D721Med (cell line): ENCODE measurements around the gene CDH4.
"Not testable (repeated sequence)": the region's sequence is repeated elsewhere in the genome, so short reads cannot be mapped to it uniquely, and the experiment has no call there.

Experiments
- DNase-seq: peaks from one replicate; pipeline ENCODE4 v3.0.0; 2011; ENCODE audit warnings: low spot score; ENCODE audit not compliant: insufficient read length
- FAIRE-seq: peaks from 2 replicates; lab custom pipeline; 2011; peaks lifted over from hg19 to GRCh38; lab: Jason Lieb, UNC
- TF ChIP-seq, protein P1 (sequence below): IDR thresholded peaks from 2 replicates; pipeline ENCODE4 v1.5.1; 2012; ENCODE audit warnings: mild to moderate bottlenecking, control low read depth; ENCODE audit not compliant: insufficient read depth; ENCODE audit errors: missing control alignments

CDH4 gene

DNA sequence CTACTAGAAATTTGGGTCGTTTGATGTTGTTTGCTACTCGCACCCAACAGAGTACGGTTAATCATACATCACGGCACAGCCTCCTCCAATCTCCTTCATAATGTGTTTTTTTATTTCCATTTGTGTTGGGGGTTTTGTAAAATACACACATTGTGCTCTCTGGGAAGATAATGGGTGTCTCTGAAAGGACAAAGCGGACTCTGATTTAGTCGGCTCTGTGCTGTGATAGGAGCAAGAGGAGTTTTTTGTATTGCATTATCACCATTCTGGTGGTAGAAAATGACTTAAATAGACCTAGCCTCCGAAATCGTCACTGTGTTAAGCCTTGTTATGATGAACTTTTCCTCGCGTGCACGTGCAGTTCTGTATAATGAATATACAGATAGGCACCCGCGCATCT lies 196.3 kb downstream of the CDH4 start:
- TF ChIP-seq, protein P1, sequence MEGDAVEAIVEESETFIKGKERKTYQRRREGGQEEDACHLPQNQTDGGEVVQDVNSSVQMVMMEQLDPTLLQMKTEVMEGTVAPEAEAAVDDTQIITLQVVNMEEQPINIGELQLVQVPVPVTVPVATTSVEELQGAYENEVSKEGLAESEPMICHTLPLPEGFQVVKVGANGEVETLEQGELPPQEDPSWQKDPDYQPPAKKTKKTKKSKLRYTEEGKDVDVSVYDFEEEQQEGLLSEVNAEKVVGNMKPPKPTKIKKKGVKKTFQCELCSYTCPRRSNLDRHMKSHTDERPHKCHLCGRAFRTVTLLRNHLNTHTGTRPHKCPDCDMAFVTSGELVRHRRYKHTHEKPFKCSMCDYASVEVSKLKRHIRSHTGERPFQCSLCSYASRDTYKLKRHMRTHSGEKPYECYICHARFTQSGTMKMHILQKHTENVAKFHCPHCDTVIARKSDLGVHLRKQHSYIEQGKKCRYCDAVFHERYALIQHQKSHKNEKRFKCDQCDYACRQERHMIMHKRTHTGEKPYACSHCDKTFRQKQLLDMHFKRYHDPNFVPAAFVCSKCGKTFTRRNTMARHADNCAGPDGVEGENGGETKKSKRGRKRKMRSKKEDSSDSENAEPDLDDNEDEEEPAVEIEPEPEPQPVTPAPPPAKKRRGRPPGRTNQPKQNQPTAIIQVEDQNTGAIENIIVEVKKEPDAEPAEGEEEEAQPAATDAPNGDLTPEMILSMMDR = no peak
- no peak for DNase-seq
- no peak for FAIRE-seq

DNA sequence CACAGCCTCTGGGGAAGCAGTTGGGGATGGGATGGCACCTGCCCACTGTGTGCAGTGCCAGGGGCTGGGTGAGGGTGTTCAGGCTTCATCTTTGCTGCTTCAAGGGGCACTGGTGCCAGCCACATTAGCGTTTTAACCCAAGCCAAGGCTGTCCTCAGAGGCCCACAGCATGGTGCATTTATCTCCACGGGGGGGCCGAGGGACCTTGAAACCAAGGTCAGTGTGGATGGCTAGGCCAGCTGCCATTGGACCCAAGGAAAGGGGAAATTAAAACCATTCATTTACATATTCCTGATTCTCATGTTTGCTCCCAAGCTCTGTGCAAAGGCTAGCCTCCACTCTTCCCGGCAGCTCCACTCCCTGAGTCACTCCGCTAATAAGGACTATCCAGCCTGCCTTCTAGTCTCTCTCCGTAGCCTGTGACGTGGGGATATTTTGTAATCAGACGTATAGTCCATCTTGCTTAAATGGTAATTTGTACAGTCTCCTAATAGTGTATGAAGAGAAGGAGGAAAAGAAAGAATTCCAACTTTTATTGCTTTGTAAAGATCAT lies 197.1 kb downstream of the CDH4 start:
- TF ChIP-seq, protein P1 = no peak
- DNase-seq (no peak), FAIRE-seq (no peak)

DNA sequence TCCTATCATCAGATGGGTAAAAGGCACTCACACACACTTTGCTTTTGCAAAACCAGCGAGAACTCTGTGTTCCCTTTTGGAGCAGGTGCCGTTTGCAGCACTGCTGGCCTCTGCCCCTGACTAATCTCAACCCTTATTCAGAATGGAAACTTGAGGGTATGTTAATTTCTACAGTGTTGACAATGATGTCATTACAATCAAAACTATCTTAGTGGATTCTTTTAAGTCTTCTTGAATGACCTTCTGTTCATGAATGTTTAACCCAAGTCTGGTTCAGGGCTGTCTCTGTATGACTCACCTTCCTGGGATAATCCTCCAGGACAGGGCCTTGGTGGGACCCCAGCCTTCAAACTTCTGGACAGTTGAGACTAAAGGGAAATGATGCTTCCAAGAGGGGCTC lies 197.9 kb downstream of the CDH4 start:
- DNase-seq (no peak), FAIRE-seq (no peak)
- TF ChIP-seq, protein P1 = no peak

DNA sequence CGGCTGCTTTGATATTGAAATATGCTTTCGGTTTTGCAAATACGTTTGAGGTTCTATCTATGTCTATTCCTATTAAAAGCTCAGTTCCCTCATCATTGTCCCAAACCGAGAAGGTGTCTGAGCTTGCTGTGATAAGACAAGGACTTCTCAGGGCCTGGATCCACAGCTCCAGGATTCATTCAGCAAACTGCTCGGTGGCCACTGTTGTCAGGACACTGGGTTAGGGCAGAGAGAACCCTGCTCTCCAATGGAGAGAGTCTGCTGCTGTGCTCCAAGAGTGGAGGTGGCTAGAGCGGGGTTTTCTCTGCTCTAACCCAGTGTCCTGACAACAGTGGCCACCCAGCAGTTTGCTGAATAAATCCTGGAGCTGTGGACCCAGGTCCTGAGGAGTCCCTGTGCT lies 198.5 kb downstream of the CDH4 start:
- TF ChIP-seq, protein P1 = no peak
- FAIRE-seq (no peak), DNase-seq (no peak)

DNA sequence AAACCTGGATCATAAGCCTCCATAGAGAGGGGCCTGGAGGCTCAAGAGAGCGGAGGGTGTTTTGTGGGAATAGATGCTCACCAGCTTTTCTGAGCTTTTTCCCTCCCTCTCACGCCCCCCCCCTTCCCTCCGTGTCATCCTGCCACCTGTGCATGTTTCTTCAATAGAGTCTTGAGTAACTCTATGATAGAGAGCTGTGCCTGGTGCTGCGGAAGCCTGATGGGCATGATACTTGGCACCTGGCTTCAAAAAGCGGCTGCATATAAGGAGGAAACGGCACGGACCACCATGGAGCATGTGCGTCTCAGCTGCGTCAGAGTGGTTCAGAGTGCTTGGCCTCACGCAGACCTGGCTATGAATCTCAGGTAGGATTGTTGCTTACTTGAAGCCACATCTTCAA lies 198.9 kb downstream of the CDH4 start:
- TF ChIP-seq, protein P1 = no peak
- FAIRE-seq = no peak
- no peak for DNase-seq

DNA sequence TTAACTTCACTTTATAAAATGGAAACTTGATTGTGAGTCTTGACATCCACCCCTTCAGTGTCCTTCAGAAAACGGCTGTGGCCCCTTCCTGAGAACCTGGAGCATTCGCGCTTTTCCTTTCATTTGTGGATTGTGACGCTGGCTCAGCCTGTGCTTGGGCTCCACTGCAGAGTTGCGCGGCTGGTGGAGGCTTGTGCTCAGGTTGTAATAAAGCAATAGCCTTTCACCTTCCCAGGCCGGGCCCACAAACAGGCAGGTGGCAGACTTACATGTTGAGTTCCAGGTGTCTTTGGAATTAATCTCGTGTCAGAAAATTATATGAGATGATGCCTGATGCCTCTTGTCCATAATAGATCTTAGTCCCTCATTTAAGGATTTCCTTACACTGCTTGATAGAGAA lies 199.9 kb downstream of the CDH4 start:
- no peak for DNase-seq
- TF ChIP-seq, protein P1 = no peak

DNA sequence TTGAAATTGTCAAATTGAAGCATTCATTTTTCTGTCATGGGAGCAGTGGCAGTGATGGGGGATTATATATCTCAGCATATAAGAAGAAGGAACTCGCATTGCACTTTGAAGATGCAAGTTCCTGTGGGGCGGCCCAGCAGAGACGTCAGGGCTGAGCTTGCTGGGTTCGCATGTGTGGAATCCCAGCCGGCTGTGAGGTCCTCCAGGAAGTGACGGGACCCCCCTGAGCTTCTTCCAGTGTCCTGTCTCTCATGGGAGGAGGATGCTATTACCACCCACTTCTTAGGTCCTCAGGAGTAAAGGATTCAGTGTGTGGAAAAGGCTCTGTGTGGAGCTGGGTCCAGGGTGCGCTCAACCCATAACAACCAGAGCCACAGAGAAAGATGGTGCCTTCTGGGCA lies 201.2 kb downstream of the CDH4 start:
- TF ChIP-seq, protein P1 = no peak
- FAIRE-seq (no peak), DNase-seq (no peak)

More for the DNA sequence above, 199.9 kb downstream of the CDH4 start:
- no peak for FAIRE-seq

DNA sequence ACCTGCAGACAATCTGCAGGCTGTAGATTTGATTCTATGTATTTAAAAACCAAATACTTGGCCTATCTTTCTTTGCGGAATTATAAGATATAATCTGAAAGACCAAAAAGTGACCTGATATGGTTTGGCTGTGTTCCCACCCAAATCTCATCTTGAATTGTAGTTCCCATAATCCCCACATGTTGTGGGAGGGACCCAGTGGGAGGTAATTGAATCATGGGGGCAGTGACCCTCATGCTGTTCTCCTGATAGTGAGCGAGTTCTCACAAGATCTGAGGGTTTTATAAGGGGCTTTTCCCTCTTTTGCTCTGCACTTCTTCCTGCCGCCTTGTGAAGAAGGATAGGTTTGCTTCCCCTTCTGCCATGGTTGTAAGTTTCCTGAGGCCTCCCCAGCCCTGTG lies 201.6 kb downstream of the CDH4 start:
- not testable (repeated sequence) for FAIRE-seq, DNase-seq
